Colonic mucosa (tissue), 4 donors: Measurements from ENCODE around the gene IQUB. TPM values are rescaled to one million over a fixed set of nuclear protein-coding genes. Genes with fewer than 3 reads are reported as not detected.
"Not testable (repeated sequence)": the region's sequence is repeated elsewhere in the genome, so short reads cannot be mapped to it uniquely, and the experiment has no call there.

Source experiments
- DNase-seq: peaks from one replicate; pipeline ENCODE4 v3.0.0-alpha.2; 2020
- H3K27ac ChIP-seq: fragments of 200-600 bp; one replicate; pipeline ENCODE4 v1.8.0; 2021
- H3K27me3 ChIP-seq: fragments of 200-600 bp; one replicate; pipeline ENCODE4 v1.8.0; 2021
- H3K36me3 ChIP-seq: fragments of 200-600 bp; one replicate; pipeline ENCODE4 v1.8.0; 2021
- H3K4me1 ChIP-seq: fragments of 200-600 bp; one replicate; pipeline ENCODE4 v1.8.0; 2021; ENCODE audit warnings: mild to moderate bottlenecking
- H3K4me3 ChIP-seq: fragments of 200-600 bp; one replicate; pipeline ENCODE4 v1.8.0; 2021
- H3K9ac ChIP-seq, 2 donors: one replicate each; pipeline ENCODE4 v1.7.0; 2013; ENCODE audit warnings: control low read depth in 2 of 2, low read depth in 2 of 2, low read length in 2 of 2
- H3K9me3 ChIP-seq: fragments of 200-600 bp; one replicate; pipeline ENCODE4 v1.8.0; 2021
- intact Hi-C: fragments of 100-400 bp; cut with DNase I; formaldehyde crosslinking; loops from one replicate; pipeline ENCODE4 v1.14.1; 2022
- total RNA-seq, 2 donors: library from RNA; stranded (reverse); fragmentation: NEBNext Ultra II Directional in 1 of 2; extraction: Animal tissue kit (Norgen Biotek cat#: 25700) in 1 of 2; gene quantifications; one replicate each; pipeline ENCODE4 v1.2.1, GENCODE V29; 2021
- TF ChIP-seq, protein P1 (sequence below): fragments of 200-600 bp; IDR thresholded peaks from one replicate; pipeline ENCODE4 v1.8.0; 2022; ENCODE audit warnings: antibody characterized with exemption, mild to moderate bottlenecking
- donor health status: healthy.
- donor health status: DM: no; HTN: no; CAD: no.
- donor health status: DM: no; HTN: no; CAD: no.

IQUB gene
- total RNA-seq, 2 donors from 2014 or later, result 0.16 TPM; not detected in 1

DNA sequence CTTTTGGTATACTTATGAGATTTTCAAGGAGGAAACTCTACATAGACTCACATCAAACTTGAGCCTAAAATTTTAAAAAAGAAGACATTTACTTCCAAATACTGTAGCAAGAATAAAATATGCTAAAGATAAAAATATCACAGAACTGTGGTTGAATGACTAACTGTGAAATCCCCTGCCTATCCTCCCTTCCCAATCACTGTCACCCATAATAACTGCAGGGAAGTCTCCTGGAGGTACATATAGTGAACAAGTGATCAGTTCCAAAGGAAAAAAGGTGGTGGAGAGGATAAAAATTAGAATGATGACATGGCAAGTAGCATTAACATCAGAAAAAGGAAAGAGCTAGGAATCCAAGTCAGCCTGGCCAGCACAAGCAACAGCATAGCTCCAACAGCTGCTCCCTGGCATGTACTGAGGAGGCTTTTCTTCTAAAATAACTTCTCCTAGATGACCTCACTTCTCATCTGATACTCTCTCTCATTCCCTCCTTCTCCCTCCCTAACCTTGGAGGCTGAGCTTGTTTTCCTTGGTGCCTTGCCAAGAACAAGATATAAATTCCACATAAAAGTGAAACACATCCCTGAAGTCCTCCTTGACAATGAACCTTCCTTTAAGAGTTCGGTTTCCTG, 124.0 kb downstream of the IQUB start:
- no peak for DNase-seq
- TF ChIP-seq, protein P1, sequence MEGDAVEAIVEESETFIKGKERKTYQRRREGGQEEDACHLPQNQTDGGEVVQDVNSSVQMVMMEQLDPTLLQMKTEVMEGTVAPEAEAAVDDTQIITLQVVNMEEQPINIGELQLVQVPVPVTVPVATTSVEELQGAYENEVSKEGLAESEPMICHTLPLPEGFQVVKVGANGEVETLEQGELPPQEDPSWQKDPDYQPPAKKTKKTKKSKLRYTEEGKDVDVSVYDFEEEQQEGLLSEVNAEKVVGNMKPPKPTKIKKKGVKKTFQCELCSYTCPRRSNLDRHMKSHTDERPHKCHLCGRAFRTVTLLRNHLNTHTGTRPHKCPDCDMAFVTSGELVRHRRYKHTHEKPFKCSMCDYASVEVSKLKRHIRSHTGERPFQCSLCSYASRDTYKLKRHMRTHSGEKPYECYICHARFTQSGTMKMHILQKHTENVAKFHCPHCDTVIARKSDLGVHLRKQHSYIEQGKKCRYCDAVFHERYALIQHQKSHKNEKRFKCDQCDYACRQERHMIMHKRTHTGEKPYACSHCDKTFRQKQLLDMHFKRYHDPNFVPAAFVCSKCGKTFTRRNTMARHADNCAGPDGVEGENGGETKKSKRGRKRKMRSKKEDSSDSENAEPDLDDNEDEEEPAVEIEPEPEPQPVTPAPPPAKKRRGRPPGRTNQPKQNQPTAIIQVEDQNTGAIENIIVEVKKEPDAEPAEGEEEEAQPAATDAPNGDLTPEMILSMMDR, result no peak
- Histone ChIP-seq H3K9me3 (no peaks in the 10 kb centered on the region), H3K27me3 (no peaks in the 10 kb centered on the region), H3K4me1 (no peaks in the 10 kb centered on the region), H3K27ac (no peak overlapping the region), H3K36me3 (no peaks in the 10 kb centered on the region), H3K4me3 (no peak overlapping the region), H3K9ac (no peak overlapping the region)
- intact Hi-C loops, result no loop called here

DNA sequence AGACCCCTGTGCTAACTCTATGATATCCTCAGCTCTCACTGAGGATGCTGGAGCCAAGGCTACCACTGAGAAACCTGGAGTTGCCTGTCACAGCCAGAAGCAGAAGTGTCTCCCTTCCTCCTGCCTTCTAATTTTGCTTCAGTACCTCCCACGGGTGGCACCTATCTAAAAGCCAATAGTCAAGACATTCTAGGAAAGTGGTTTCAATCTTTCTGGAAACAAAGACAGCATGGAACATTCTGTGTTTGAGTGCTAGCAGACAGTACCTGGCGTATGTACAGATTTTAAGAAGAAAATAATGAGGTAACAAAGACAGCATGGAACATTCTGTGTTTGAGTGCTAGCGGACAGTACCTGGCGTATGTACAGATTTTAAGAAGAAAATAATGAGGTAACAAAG, 126.4 kb downstream of the IQUB start:
- DNase-seq, H3K9ac ChIP-seq, H3K27ac ChIP-seq, H3K4me1 ChIP-seq, H3K27me3 ChIP-seq, H3K9me3 ChIP-seq, H3K4me3 ChIP-seq, H3K36me3 ChIP-seq, intact Hi-C loops: not testable (repeated sequence)

Other genes starting within 250 kb of the IQUB start
- gene NDUFA5, start 23.2 kb upstream of the IQUB start, total RNA-seq, result 100 to 1,000 TPM in 1 of 2 donors, 10 to 100 TPM in 1; 86.0 to 129 TPM
- not detected for gene ASB15, start 67.2 kb upstream of the IQUB start, total RNA-seq
- gene LMOD2, start 121.3 kb upstream of the IQUB start, total RNA-seq, result not detected
- gene WASL, start 214.4 kb upstream of the IQUB start, total RNA-seq, result 100 to 1,000 TPM in 1 of 2 donors, 10 to 100 TPM in 1; 54.9 to 126 TPM